ENCODE data around the gene C21orf58.

DNA sequence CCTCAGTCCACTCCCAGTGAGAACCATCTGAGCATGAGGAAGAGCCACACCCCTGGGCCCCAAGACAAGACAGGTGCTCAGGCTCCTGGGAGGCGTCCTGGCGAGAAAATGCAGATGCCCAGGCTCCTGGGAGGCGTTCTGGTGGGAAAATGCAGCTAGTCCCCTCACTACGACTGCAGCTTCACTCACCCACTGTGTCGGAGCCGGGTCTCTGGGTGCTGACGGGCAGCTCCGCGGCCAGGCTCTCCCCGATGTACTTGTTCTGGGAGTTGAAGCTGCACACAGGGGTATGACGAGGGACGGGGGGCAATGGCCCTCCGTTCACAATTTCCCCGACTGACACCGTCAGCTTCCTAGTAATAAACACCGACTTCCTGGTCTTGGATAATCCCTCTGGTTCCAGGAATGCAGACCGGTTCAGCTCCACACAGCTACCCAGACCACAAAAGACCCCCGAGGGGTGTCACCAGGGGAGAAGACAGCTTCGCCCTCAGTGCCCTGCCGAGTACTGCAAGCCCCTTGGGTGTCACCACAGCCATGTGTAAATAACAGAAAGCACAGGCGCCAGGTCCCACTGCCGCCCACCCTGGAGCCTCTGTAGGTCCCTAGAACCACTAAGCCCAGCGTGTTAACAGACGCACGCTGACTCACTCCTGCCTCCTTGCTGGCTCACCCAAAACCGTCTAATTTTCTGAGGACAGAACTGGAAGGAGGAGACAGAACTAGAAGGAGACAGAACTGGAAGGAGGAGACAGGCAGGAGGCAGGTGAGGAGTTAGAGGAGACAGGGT lies 57.7 kb downstream of the C21orf58 start:
- TF ChIP-seq EP300 (IDR thresholded peaks at IDR 0.05): no peak
- TF ChIP-seq, protein P1, sequence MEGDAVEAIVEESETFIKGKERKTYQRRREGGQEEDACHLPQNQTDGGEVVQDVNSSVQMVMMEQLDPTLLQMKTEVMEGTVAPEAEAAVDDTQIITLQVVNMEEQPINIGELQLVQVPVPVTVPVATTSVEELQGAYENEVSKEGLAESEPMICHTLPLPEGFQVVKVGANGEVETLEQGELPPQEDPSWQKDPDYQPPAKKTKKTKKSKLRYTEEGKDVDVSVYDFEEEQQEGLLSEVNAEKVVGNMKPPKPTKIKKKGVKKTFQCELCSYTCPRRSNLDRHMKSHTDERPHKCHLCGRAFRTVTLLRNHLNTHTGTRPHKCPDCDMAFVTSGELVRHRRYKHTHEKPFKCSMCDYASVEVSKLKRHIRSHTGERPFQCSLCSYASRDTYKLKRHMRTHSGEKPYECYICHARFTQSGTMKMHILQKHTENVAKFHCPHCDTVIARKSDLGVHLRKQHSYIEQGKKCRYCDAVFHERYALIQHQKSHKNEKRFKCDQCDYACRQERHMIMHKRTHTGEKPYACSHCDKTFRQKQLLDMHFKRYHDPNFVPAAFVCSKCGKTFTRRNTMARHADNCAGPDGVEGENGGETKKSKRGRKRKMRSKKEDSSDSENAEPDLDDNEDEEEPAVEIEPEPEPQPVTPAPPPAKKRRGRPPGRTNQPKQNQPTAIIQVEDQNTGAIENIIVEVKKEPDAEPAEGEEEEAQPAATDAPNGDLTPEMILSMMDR (IDR thresholded peaks at IDR 0.05): no peak

Measured in sigmoid colon (tissue), 4 donors.